MM.1S (cell line): ENCODE measurements around the gene GLRX2.

ENCODE experiments used
- DNase-seq: peaks from one replicate; pipeline ENCODE4 v3.0.0-alpha.2; 2015
- H2AFZ ChIP-seq: fragments of 300-600 bp; sonication (generic); 2 replicates; pipeline ENCODE4 v1.6.0; 2016; ENCODE audit warnings: antibody characterized with exemption, low read length
- H3F3A ChIP-seq: fragments of 300-600 bp; sonication (generic); 2 replicates; pipeline ENCODE4 v1.6.1; 2016; ENCODE audit warnings: mild to moderate bottlenecking, antibody characterized with exemption, low read length, moderate library complexity, mixed read lengths; ENCODE audit not compliant: insufficient read depth
- H3K27ac ChIP-seq: fragments of 300-600 bp; sonication (generic); 2 replicates; pipeline ENCODE4 v1.5.1; 2016; ENCODE audit warnings: mild to moderate bottlenecking, low read length
- H3K27me3 ChIP-seq: fragments of 300-600 bp; sonication (generic); replicated peaks from 2 replicates; pipeline ENCODE4 v1.6.0; 2016; ENCODE audit warnings: low read length; ENCODE audit not compliant: insufficient read depth
- H3K36me3 ChIP-seq: fragments of 300-600 bp; sonication (generic); replicated peaks from 2 replicates; pipeline ENCODE4 v1.6.1; 2016; ENCODE audit warnings: mild to moderate bottlenecking, low read length, mixed read lengths; ENCODE audit not compliant: insufficient read depth
- H3K4me1 ChIP-seq: fragments of 300-600 bp; sonication (generic); 2 replicates; pipeline ENCODE4 v1.6.1; 2016; ENCODE audit warnings: low read length, mixed read lengths
- H3K4me2 ChIP-seq: fragments of 300-600 bp; sonication (generic); 2 replicates; pipeline ENCODE4 v1.6.0; 2016; ENCODE audit warnings: low read depth, low read length
- H3K4me3 ChIP-seq: fragments of 300-600 bp; sonication (generic); 2 replicates; pipeline ENCODE4 v1.5.1; 2016; ENCODE audit warnings: low read length, mixed read lengths
- H3K79me2 ChIP-seq: fragments of 300-600 bp; sonication (generic); 2 replicates; pipeline ENCODE4 v1.6.1; 2016; ENCODE audit warnings: mixed run types, low read length, mixed read lengths
- H3K9ac ChIP-seq: fragments of 300-600 bp; sonication (generic); 2 replicates; pipeline ENCODE4 v1.6.1; 2016; ENCODE audit warnings: low read length, mixed read lengths
- H3K9me2 ChIP-seq: fragments of 300-600 bp; sonication (generic); replicated peaks from 2 replicates; pipeline ENCODE4 v1.6.1; 2016; ENCODE audit warnings: mild to moderate bottlenecking, low read length, mixed read lengths; ENCODE audit not compliant: insufficient read depth
- H3K9me3 ChIP-seq: fragments of 300-600 bp; sonication (generic); replicated peaks from 2 replicates; pipeline ENCODE4 v1.6.1; 2016; ENCODE audit warnings: mild to moderate bottlenecking, low read length, mixed read lengths; ENCODE audit not compliant: insufficient read depth
- H4K20me1 ChIP-seq: fragments of 300-600 bp; sonication (generic); 2 replicates; pipeline ENCODE4 v1.6.1; 2016; ENCODE audit warnings: mild to moderate bottlenecking, low read length, moderate library complexity, mixed read lengths; ENCODE audit not compliant: insufficient read depth
- CTCF ChIP-seq: fragments of 300-600 bp; sonication (generic); IDR thresholded peaks from 2 replicates; pipeline ENCODE4 v1.5.1; 2016; ENCODE audit warnings: antibody characterized with exemption, low read length, mixed read lengths
- EZH2 ChIP-seq: fragments of 300-600 bp; sonication (generic); optimal IDR thresholded peaks from 2 replicates; pipeline ENCODE3; 2017; ENCODE audit warnings: low read depth, mild to moderate bottlenecking, antibody characterized with exemption, low read length, mixed read lengths
- EZH2phosphoT487 ChIP-seq: fragments of 300-600 bp; sonication (generic); IDR thresholded peaks from 2 replicates; pipeline ENCODE4 v1.6.1; 2018; ENCODE audit warnings: antibody characterized with exemption, low read length

Gene GLRX2

GRCh38 chr1:193102662-193103061 lies 2.6 kb downstream of the GLRX2 start:
- Histone ChIP-seq H3K9ac (no peak overlapping the region), H3K36me3 (no peaks in the 10 kb centered on the region), H2AFZ (no peak overlapping the region), H3K9me3 (no peaks in the 10 kb centered on the region), H3K27ac (no peak overlapping the region), H4K20me1 (no peaks in the 10 kb centered on the region), H3K4me3 (no peak overlapping the region), H3K27me3 (no peaks in the 10 kb centered on the region), H3K9me2 (no peaks in the 10 kb centered on the region), H3K4me2 (no peak overlapping the region), H3K79me2 (peaks cover 34% of the 10 kb centered on the region), H3F3A (peaks cover 16% of the 10 kb centered on the region; the same call in 1 of the 2 replicates), H3K4me1 (peaks cover 15% of the 10 kb centered on the region)
- TF ChIP-seq CTCF: no peak
- TF ChIP-seq EZH2phosphoT487: no peak
- TF ChIP-seq EZH2: no peak
- DNase-seq: no peak

DNA sequence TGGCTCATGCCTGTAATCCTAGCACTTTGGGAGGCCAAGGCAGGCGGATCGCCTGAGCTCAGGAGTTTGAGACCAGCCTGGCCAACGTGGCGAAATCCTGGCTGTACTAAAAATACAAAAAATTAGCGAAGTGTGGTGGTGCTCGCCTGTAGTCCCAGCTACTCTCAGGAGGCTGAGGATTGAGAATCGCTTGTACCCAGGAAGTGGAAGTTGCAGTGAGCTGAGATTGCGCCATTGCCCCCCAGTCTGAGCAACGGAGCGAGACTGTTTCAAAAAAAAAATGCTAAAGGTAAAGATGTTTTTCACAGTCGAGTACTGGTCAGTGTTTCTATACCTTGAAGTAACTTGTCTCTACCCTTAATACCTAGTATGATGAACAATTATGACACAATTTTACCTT lies 11.1 kb downstream of the GLRX2 start:
- Histone ChIP-seq H3K36me3 (no peaks in the 10 kb centered on the region; the same call in 1 of the 2 replicates), H2AFZ (no peak overlapping the region), H3K27me3 (no peaks in the 10 kb centered on the region), H3F3A (no peaks in the 10 kb centered on the region), H3K9me2 (no peaks in the 10 kb centered on the region), H4K20me1 (no peaks in the 10 kb centered on the region), H3K4me1 (no peaks in the 10 kb centered on the region), H3K4me2 (no peak overlapping the region), H3K27ac (no peak overlapping the region), H3K9ac (no peak overlapping the region), H3K9me3 (no peaks in the 10 kb centered on the region), H3K79me2 (no peaks in the 10 kb centered on the region), H3K4me3 (no peak overlapping the region)
- DNase-seq: no peak
- no peak for TF ChIP-seq EZH2phosphoT487
- TF ChIP-seq CTCF: no peak
- TF ChIP-seq EZH2: no peak

- H3K4me3 ChIP-seq: no peak overlapping the region
- no peaks in the 10 kb centered on the region for H3K27me3 ChIP-seq
- H4K20me1 ChIP-seq: no peaks in the 10 kb centered on the region
- H3K9me3 ChIP-seq: no peaks in the 10 kb centered on the region
- H3K4me1 ChIP-seq: no peaks in the 10 kb centered on the region; the same call in 1 of the 2 replicates
- no peaks in the 10 kb centered on the region for H3F3A ChIP-seq
- no peaks in the 10 kb centered on the region; the same call in 1 of the 2 replicates for H3K79me2 ChIP-seq
- TF ChIP-seq EZH2: no peak
- TF ChIP-seq EZH2phosphoT487: no peak
- no peak for TF ChIP-seq CTCF
- no peak overlapping the region for H2AFZ ChIP-seq
- H3K4me2 ChIP-seq: no peak overlapping the region
- no peak overlapping the region for H3K9ac ChIP-seq
- H3K36me3 ChIP-seq: no peaks in the 10 kb centered on the region; the same call in 1 of the 2 replicates
- H3K27ac ChIP-seq: no peak overlapping the region
- DNase-seq: no peak
- H3K9me2 ChIP-seq: no peaks in the 10 kb centered on the region
Measured at GRCh38 chr1:193090865-193091264, 14.3 kb downstream of the GLRX2 start.
